Fibroblast of lung (primary cell): Measurements from ENCODE around the gene ANGEL2.

ENCODE experiments used
- EZH2 ChIP-seq: IDR thresholded peaks from 2 replicates; pipeline ENCODE4 v1.5.1; 2012; ENCODE audit warnings: low read length, control low read depth, mild to moderate bottlenecking; ENCODE audit errors: missing control alignments
- TF ChIP-seq, protein P1 (sequence below), 2 donors: IDR thresholded peaks in 1 of 2; conservative IDR thresholded peaks in 1 of 2; 1 replicate in 1 of 2; 2 replicates in 1 of 2; pipeline ENCODE4 v1.5.1; 2011 to 2012; ENCODE audit warnings: low read length in 2 of 2, control low read depth in 1 of 2, inconsistent platforms in 1 of 2, low read depth in 1 of 2, mild to moderate bottlenecking in 1 of 2

DNA sequence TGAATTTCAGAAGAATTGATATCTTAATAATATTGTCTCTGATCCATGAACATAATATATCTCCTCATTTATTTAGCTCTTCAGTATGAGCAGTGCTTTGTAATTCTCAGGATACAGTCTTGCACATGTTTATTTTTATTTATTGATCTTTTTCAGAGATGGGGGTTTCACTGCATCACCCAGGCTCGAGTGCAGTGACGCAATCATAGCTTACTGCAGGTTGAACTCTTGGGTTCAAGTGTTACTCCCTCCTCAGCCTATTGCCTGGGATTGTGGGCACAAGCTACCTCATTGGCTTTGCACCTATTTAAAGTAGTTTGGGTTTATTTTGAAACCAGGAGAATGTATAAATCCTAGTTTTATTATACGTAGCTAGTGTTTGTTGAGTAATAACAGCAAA is 40.1 kb upstream of the ANGEL2 start:
- TF ChIP-seq, protein P1, sequence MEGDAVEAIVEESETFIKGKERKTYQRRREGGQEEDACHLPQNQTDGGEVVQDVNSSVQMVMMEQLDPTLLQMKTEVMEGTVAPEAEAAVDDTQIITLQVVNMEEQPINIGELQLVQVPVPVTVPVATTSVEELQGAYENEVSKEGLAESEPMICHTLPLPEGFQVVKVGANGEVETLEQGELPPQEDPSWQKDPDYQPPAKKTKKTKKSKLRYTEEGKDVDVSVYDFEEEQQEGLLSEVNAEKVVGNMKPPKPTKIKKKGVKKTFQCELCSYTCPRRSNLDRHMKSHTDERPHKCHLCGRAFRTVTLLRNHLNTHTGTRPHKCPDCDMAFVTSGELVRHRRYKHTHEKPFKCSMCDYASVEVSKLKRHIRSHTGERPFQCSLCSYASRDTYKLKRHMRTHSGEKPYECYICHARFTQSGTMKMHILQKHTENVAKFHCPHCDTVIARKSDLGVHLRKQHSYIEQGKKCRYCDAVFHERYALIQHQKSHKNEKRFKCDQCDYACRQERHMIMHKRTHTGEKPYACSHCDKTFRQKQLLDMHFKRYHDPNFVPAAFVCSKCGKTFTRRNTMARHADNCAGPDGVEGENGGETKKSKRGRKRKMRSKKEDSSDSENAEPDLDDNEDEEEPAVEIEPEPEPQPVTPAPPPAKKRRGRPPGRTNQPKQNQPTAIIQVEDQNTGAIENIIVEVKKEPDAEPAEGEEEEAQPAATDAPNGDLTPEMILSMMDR (conservative IDR thresholded peaks at IDR 0.05 in 1 of 2, IDR thresholded peaks at IDR 0.05 in 1 of 2; ENCODE audit: low read depth in 1 of 2, low read length in 2 of 2) = no peak
- TF ChIP-seq EZH2 = no peak
